ENCODE data around the gene NT5DC4.
A peak's percentile ranks its signal among the peaks of the same experiment; 100 is the strongest.

- TF ChIP-seq CTCF (IDR thresholded peaks at IDR 0.05; ENCODE audit: borderline replicate concordance, extremely low read depth, low read length, poor library complexity, severe bottlenecking), result peak; percentile 99
- TF ChIP-seq EZH2 (IDR thresholded peaks at IDR 0.05; ENCODE audit: borderline replicate concordance, low read depth, low read length, severe bottlenecking), result no peak
These were observed 5.8 kb downstream of the NT5DC4 start for GRCh38 chr2:112726487-112727190.
